HUES48 (cell line): ENCODE measurements around the gene ABTB1.

Experiments used
- H3K27ac ChIP-seq: one replicate; pipeline ENCODE4 v1.7.0; 2013; ENCODE audit warnings: low read depth, low read length, inconsistent platforms
- H3K27me3 ChIP-seq: 2 replicates; pipeline ENCODE4 v1.6.1; 2013; ENCODE audit warnings: mild to moderate bottlenecking, low read length; ENCODE audit not compliant: control insufficient read depth, insufficient read depth
- H3K36me3 ChIP-seq: 2 replicates; pipeline ENCODE4 v1.6.1; 2013; ENCODE audit warnings: low read length; ENCODE audit not compliant: control insufficient read depth, insufficient read depth
- H3K4me1 ChIP-seq: 2 replicates; pipeline ENCODE4 v1.6.1; 2013; ENCODE audit warnings: mild to moderate bottlenecking, low read length; ENCODE audit not compliant: control insufficient read depth, insufficient read depth
- H3K4me3 ChIP-seq: 2 replicates; pipeline ENCODE4 v1.5.1; 2013; ENCODE audit warnings: mild to moderate bottlenecking, low read depth, low read length
- H3K9ac ChIP-seq: 2 replicates; pipeline ENCODE4 v1.6.1; 2013; ENCODE audit warnings: mild to moderate bottlenecking, low read depth, low read length, moderate library complexity
- H3K9me3 ChIP-seq: 2 replicates; pipeline ENCODE4 v1.6.1; 2013; ENCODE audit warnings: low read length; ENCODE audit not compliant: control insufficient read depth, insufficient read depth

Gene ABTB1

GRCh38 chr3:127672429-127673190, at the start of gene ABTB1:
ABTB1 (plus strand) TSS chr3:127672952; CDS start chr3:127673026, 74 bp downstream.
- Histone ChIP-seq H3K4me1 (peaks cover 7% of the 10 kb centered on the region), H3K36me3 (no peaks in the 10 kb centered on the region), H3K4me3 (peak within 1 kb of the TSS; percentile 90), H3K9ac (peak within 1 kb of the TSS; percentile 63), H3K27me3 (peaks cover 4% of the 10 kb centered on the region; the same call in 1 of the 2 replicates), H3K27ac (peak within 1 kb of the TSS; percentile 64), H3K9me3 (no peaks in the 10 kb centered on the region)

GRCh38 chr3:127624063-127624462, 48.7 kb upstream of the ABTB1 start:
- Histone ChIP-seq H3K4me3 (no peak overlapping the region), H3K9me3 (0 out of 2 replicates have a peak, but pooled peaks cover 5% of the 10 kb centered on the region), H3K4me1 (no peaks in the 10 kb centered on the region), H3K9ac (no peak overlapping the region), H3K27ac (no peak overlapping the region), H3K36me3 (peaks cover 36% of the 10 kb centered on the region), H3K27me3 (peaks cover 25% of the 10 kb centered on the region)

- Histone ChIP-seq H3K9ac (no peak overlapping the region), H3K9me3 (0 out of 2 replicates have a peak, but pooled peaks cover 5% of the 10 kb centered on the region), H3K4me1 (no peaks in the 10 kb centered on the region), H3K27ac (no peak overlapping the region), H3K4me3 (no peak overlapping the region), H3K36me3 (peaks cover 18% of the 10 kb centered on the region), H3K27me3 (peaks cover 38% of the 10 kb centered on the region)
Measured at GRCh38 chr3:127625821-127626220, 46.9 kb upstream of the ABTB1 start.

- Histone ChIP-seq H3K27me3 (peaks cover 38% of the 10 kb centered on the region), H3K36me3 (no peaks in the 10 kb centered on the region), H3K4me1 (peaks cover 5% of the 10 kb centered on the region), H3K27ac (no peak overlapping the region), H3K4me3 (no peak overlapping the region), H3K9ac (no peak overlapping the region), H3K9me3 (0 out of 2 replicates have a peak, but pooled peaks cover 5% of the 10 kb centered on the region)
Measured at GRCh38 chr3:127628426-127628787, 44.3 kb upstream of the ABTB1 start.

GRCh38 chr3:127628788-127629466, 43.8 kb upstream of the ABTB1 start, which contains the start of gene PODXL2:
PODXL2 (plus strand) TSS chr3:127629185; CDS start chr3:127629220, 35 bp downstream.
- Histone ChIP-seq H3K4me3 (peak within 1 kb of the TSS; percentile 60), H3K4me1 (peaks cover 10% of the 10 kb centered on the region), H3K9me3 (0 out of 2 replicates have a peak, but pooled peaks cover 5% of the 10 kb centered on the region), H3K27ac (no peak within 1 kb of the TSS), H3K27me3 (peaks cover 38% of the 10 kb centered on the region), H3K9ac (no peak within 1 kb of the TSS), H3K36me3 (no peaks in the 10 kb centered on the region)

GRCh38 chr3:127629467-127630403, 43.0 kb upstream of the ABTB1 start:
- Histone ChIP-seq H3K27me3 (peaks cover 38% of the 10 kb centered on the region), H3K36me3 (no peaks in the 10 kb centered on the region), H3K4me3 (peak overlapping the region; percentile 60), H3K27ac (no peak overlapping the region), H3K9me3 (0 out of 2 replicates have a peak, but pooled peaks cover 5% of the 10 kb centered on the region), H3K9ac (no peak overlapping the region), H3K4me1 (peaks cover 10% of the 10 kb centered on the region)

- 0 out of 2 replicates have a peak, but pooled peaks cover 5% of the 10 kb centered on the region for H3K9me3 ChIP-seq
- no peak overlapping the region for H3K4me3 ChIP-seq
- H3K4me1 ChIP-seq = peaks cover 10% of the 10 kb centered on the region
- H3K27me3 ChIP-seq = peaks cover 38% of the 10 kb centered on the region
- H3K36me3 ChIP-seq = no peaks in the 10 kb centered on the region
- H3K27ac ChIP-seq = no peak overlapping the region
- H3K9ac ChIP-seq = no peak overlapping the region
Measured at GRCh38 chr3:127630811-127631714, 41.7 kb upstream of the ABTB1 start.

GRCh38 chr3:127632035-127632820, 40.5 kb upstream of the ABTB1 start:
- H3K9ac ChIP-seq = no peak overlapping the region
- H3K4me3 ChIP-seq = no peak overlapping the region
- peaks cover 10% of the 10 kb centered on the region for H3K4me1 ChIP-seq
- H3K9me3 ChIP-seq = 0 out of 2 replicates have a peak, but pooled peaks cover 5% of the 10 kb centered on the region
- no peaks in the 10 kb centered on the region for H3K36me3 ChIP-seq
- peaks cover 29% of the 10 kb centered on the region for H3K27me3 ChIP-seq
- no peak overlapping the region for H3K27ac ChIP-seq

GRCh38 chr3:127634653-127635052, 38.1 kb upstream of the ABTB1 start:
- Histone ChIP-seq H3K4me3 (no peak overlapping the region), H3K9me3 (no peaks in the 10 kb centered on the region), H3K27ac (no peak overlapping the region), H3K36me3 (no peaks in the 10 kb centered on the region), H3K27me3 (peaks cover 10% of the 10 kb centered on the region), H3K9ac (no peak overlapping the region), H3K4me1 (peaks cover 10% of the 10 kb centered on the region)
